Stimulated activated CD4-positive, alpha-beta T cell treated with anti-CD3 and anti-CD28 coated beads, Interleukin-1b, Interleukin-23, amount 100 ng/mL, for 48 hours (primary cell): ENCODE measurements around the gene RAD54L2.
"Not testable (repeated sequence)": the region's sequence is repeated elsewhere in the genome, so short reads cannot be mapped to it uniquely, and the experiment has no call there.

Experiments used
- DNase-seq: peaks from one replicate; pipeline ENCODE4 v3.0.0-alpha.2; 2020

Gene RAD54L2

GRCh38 chr3:51538459-51539290 is at the start of gene RAD54L2:
Gene RAD54L2, plus strand, starts transcription at chr3:51538719. Its CDS starts 51,702 bp downstream, at chr3:51590421.
- peak; percentile 79 for DNase-seq

- DNase-seq = peak; percentile 92
These were observed 39.4 kb upstream of the RAD54L2 start for GRCh38 chr3:51498876-51499738.

DNA sequence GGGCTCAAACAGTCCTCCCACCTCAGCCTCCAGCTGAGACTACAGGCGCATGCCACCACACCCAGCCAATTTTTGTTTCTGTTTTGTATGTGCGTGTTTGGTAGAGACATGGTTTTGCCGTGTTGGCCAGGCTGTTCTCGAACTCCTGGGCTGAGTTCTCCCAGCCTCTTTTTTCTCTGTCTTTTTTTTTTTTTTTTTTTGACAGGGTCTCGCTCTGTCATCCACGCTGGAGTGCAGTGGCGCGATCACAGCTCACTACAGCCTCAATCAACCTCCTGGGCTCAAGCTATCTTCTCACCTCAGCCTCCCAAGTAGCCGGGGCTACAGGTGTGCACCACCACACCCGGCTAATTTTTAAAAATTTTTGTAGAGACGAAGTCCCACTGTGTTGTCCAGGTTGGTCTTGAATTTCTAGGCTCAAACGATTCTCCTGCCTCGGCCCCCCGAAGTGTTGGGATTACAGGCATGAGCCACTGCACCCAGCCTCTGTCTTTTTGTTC is 37.8 kb upstream of the RAD54L2 start:
- DNase-seq = peak; percentile 19

GRCh38 chr3:51501833-51502561 is 36.5 kb upstream of the RAD54L2 start:
- peak; percentile 77 for DNase-seq

- DNase-seq = no peak
These were observed 36.0 kb upstream of the RAD54L2 start for GRCh38 chr3:51502562-51502910.

GRCh38 chr3:51503007-51503406 is 35.5 kb upstream of the RAD54L2 start:
- DNase-seq = no peak

GRCh38 chr3:51508255-51508654 is 30.3 kb upstream of the RAD54L2 start:
- no peak for DNase-seq

GRCh38 chr3:51510996-51511395 is 27.5 kb upstream of the RAD54L2 start:
- DNase-seq = no peak

- no peak for DNase-seq
These were observed 24.3 kb upstream of the RAD54L2 start for GRCh38 chr3:51514210-51514609.

DNA sequence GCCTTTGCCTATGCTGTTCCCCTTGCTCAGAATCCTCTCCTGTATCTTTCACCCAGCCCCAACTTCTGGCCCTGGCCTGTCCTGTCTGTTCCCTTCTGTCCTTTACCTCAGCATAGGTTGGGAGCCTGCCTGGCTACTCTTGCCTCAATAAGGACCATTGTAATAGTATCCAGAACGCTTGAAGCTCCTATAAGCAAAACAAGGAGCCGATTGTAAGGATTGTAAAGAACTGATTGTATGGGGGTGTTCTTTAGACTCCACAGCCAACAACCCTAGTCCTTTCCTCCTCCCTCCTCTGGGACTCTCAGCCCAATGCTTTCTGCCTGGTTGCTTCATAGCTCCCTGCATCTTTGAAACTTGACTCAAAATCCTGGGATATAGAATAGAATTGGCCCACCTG is 18.7 kb upstream of the RAD54L2 start:
- DNase-seq = no peak

DNA sequence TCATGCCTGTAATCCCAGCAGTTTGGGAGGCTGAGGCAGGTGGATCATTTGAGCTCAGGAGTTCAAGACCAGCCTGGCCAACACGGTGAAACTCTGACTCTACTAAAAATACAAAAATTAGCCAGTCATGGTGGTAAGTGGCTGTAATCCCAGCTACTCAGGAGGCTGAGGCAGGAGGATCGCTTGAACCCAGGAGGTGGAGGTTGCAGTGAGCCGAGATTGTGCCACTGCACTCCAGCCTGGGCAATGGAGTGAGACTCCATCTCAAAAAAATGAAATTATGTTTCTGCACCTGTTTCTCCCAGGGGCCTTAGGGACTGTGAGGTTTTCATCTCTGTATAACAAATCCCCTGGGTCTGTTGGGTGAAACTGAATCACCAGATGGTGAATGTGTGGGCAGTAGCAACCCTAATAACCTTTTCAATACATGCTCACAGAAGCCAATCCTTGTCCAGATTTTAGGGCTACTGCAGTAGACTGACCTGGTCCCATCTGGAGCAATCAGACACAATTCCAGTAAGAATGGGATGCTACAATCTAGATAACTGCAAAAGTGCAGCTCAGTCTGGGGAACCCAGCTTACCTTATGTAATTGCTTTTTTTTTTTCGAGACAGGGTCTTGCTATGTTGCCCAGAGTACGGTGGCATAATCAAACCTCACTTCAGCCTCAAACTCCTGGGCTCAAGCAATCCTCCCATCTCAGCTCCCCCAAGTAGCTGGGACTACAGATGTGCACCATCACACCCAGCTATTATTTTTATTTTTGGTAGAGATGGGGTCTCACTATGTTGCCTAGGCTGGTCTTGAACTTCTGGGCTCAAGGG is 17.4 kb upstream of the RAD54L2 start:
- not testable (repeated sequence) for DNase-seq

DNA sequence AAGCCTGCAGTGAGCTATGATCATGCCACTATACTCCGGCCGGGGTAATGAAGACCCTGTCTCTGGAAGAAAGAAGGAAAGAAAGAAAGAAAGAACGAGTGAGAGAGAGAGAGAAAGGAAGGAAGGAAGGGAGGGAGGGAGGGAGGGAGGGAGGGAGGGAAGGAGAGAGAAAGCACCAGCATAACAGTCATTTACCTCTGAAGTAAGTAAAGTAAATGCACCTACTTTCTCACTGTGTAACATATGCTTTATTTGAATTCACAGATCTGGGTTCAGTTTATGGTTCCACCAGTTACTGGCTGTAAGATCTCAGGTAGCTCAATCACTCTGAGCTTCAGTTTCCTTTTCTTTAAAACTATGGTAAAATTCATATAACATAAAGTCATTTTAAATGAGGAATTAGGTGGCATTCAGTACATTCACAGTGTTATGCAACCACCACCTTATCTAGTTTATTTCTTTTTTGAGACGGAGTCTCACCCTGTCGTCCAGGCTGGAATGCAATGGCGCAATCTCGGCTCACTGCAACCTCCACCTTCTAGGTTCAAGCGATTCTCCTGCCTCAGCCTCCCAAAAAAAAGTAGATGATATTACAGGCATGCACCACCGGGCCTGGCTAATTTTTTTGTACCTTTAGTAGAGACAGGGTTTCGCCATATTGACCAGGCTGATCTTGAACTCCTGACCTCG is 16.1 kb upstream of the RAD54L2 start:
- no peak for DNase-seq

- not testable (repeated sequence) for DNase-seq
These were observed 13.6 kb upstream of the RAD54L2 start for GRCh38 chr3:51524874-51525273.

GRCh38 chr3:51530485-51530884 is 8.0 kb upstream of the RAD54L2 start:
- DNase-seq = no peak

GRCh38 chr3:51535146-51536019 is 3.1 kb upstream of the RAD54L2 start:
- no peak for DNase-seq

GRCh38 chr3:51537631-51538030 is 888 bp upstream of the RAD54L2 start:
- not testable (repeated sequence) for DNase-seq

DNA sequence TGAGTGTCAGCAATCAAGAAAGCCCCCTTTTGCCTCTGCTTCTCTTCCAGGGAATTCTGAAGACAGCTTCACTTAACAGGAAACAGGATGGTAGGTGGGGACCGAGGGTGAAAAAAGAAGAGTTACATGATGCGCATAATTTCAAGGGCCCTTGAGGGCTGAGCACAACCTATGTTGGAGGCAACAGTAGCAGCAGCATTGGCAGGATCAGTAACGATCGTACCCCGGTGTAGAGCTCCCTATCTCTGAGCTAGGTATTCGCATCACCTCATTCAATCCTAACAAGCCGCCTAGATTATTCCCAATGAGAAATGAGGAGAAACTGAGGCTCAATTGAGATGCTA is 432 bp upstream of the RAD54L2 start:
- no peak for DNase-seq

- peak; percentile 66 for DNase-seq
These were observed 897 bp downstream of the RAD54L2 start for GRCh38 chr3:51539291-51539941.

GRCh38 chr3:51542596-51542995 is 4.1 kb downstream of the RAD54L2 start:
- DNase-seq = not testable (repeated sequence)
